ENCODE results near the gene CXCL11. TPM values are rescaled to one million over a fixed set of nuclear protein-coding genes. Genes with fewer than 3 reads are reported as not detected.

CXCL11 gene
- total and polyA plus RNA-seq, 2 of the 13 experiments (the other 11 are each of a cell fraction or from before 2014, with no cell fraction given) = 0.08 TPM; not detected in 1

GRCh38 chr4:76028350-76028765, 7.5 kb downstream of the CXCL11 start (continued):
- TF ChIP-seq ZNF646 (CRISPR knock-in tag; IDR thresholded peaks at IDR 0.05) (no peak), ZNF644 (CRISPR knock-in tag; IDR thresholded peaks at IDR 0.05; ENCODE audit: low read depth) (no peak), RFXANK (CRISPR knock-in tag; IDR thresholded peaks at IDR 0.05) (no peak), MXD3 (CRISPR knock-in tag; IDR thresholded peaks at IDR 0.05) (no peak)

- Histone ChIP-seq H3K79me2 (ENCODE audit: insufficient read depth, low read length) (no peaks in the 10 kb centered on the region), H3K27me3 (ENCODE audit: control insufficient read depth in 1 of 2, insufficient read depth in 2 of 2, low read length in 2 of 2) (no peaks in the 10 kb centered on the region; a peak in 1 of 5 replicates), H3K27ac (ENCODE audit: extremely low read length, insufficient read depth, low read length) (no peak overlapping the region), H2AFZ (ENCODE audit: low read length) (no peak overlapping the region), H3K9me3 (ENCODE audit: low read length) (no peaks in the 10 kb centered on the region), H3K4me3 (replicated peaks in 1 of 3; ENCODE audit: insufficient read depth in 1 of 3, low read depth in 2 of 3, low read length in 3 of 3) (no peak overlapping the region), H3K9ac (ENCODE audit: insufficient read depth, low read depth, low read length) (no peak overlapping the region), H3K4me2 (ENCODE audit: low read depth, low read length) (no peak overlapping the region), H4K20me1 (ENCODE audit: insufficient read depth, low read length) (no peaks in the 10 kb centered on the region), H3K36me3 (replicated peaks in 1 of 2; ENCODE audit: control insufficient read depth in 1 of 2, insufficient read depth in 2 of 2, low read length in 2 of 2) (no peaks in the 10 kb centered on the region), H3K4me1 (ENCODE audit: insufficient read depth, low read length) (0 out of 2 replicates have a peak, but pooled peaks cover 4% of the 10 kb centered on the region)
- DNase-seq (ENCODE audit: low spot score) (no peak), ATAC-seq (no peak), FAIRE-seq (no peak)
- ChIA-PET POLR2A (no interaction called here), CTCF (ENCODE audit: low intra/inter-chr PET ratio, low total read pairs) (no interaction called here)
- in situ Hi-C loops (cut with HindIII; ENCODE audit: extremely low pct_ligation_motif_present, low pct_unique_long_range_greater_than_20kb) = no loop called here
- no TSS peak for BruUV-seq (replicated peaks)
- WGBS (ENCODE audit: low lambda C conversion rate) = 51% methylated on average over 4 of the region's 4 CpGs
- intact Hi-C loops (cut with micrococcal nuclease; ENCODE audit: unreplicated experiment) = no loop called here
- TF ChIP-seq POLR2AphosphoS5 (IDR thresholded peaks at IDR 0.05; ENCODE audit: low read depth, low read length) = no peak
- TF ChIP-seq ZNF235 (CRISPR knock-in tag; IDR thresholded peaks at IDR 0.05; ENCODE audit: borderline replicate concordance) = no peak
- no peak for TF ChIP-seq UBTF (CRISPR knock-in tag; IDR thresholded peaks at IDR 0.05)
- TF ChIP-seq ZBTB2 (CRISPR knock-in tag; IDR thresholded peaks at IDR 0.05; ENCODE audit: low read depth) = no peak
- no peak for TF ChIP-seq ZNF331 (CRISPR knock-in tag; IDR thresholded peaks at IDR 0.05)
- TF ChIP-seq XRCC5 (optimal IDR thresholded peaks at IDR 0.05; ENCODE audit: low read length) = no peak
- TF ChIP-seq NONO (IDR thresholded peaks at IDR 0.05) = no peak
- TF ChIP-seq NONO (CRISPR knock-in tag; conservative IDR thresholded peaks at IDR 0.05) = no peak
- no peak for TF ChIP-seq HNRNPK (IDR thresholded peaks at IDR 0.05; ENCODE audit: low read depth, low read length, poor library complexity, severe bottlenecking)
These were observed 11.8 kb downstream of the CXCL11 start for GRCh38 chr4:76024065-76024464.
